Activated CD8-positive, alpha-beta memory T cell treated with anti-CD3 and anti-CD28 coated beads, Interleukin-2, amount 50 U/mL, for 1 hour (primary cell): ENCODE results near the gene ABCB11.

ENCODE experiments used
- DNase-seq: peaks from one replicate; pipeline ENCODE4 v3.0.0-alpha.2; 2020; ENCODE audit errors: extremely low read depth

ABCB11 gene

GRCh38 chr2:168974428-168974827 is 56.7 kb downstream of the ABCB11 start:
- no peak for DNase-seq

- no peak for DNase-seq
Measured at GRCh38 chr2:168971261-168971660, 59.9 kb downstream of the ABCB11 start.

GRCh38 chr2:168970711-168971233 is 60.4 kb downstream of the ABCB11 start:
- DNase-seq = no peak

- no peak for DNase-seq
Measured at GRCh38 chr2:168969865-168970264, 61.3 kb downstream of the ABCB11 start.

- DNase-seq = no peak
Measured at GRCh38 chr2:168968342-168968741, 62.8 kb downstream of the ABCB11 start.

GRCh38 chr2:168964251-168964807 is 66.8 kb downstream of the ABCB11 start:
- no peak for DNase-seq

- no peak for DNase-seq
Measured at GRCh38 chr2:168962636-168963035, 68.5 kb downstream of the ABCB11 start.

- DNase-seq = no peak
Measured at GRCh38 chr2:168961450-168962229, 69.5 kb downstream of the ABCB11 start.

- no peak for DNase-seq
Measured at GRCh38 chr2:168956392-168956791, 74.7 kb downstream of the ABCB11 start.

- DNase-seq = no peak
Measured at GRCh38 chr2:168955321-168955720, 75.8 kb downstream of the ABCB11 start.

GRCh38 chr2:168954256-168954655 is 76.9 kb downstream of the ABCB11 start:
- no peak for DNase-seq

GRCh38 chr2:168952424-168952823 is 78.7 kb downstream of the ABCB11 start:
- DNase-seq = no peak

- DNase-seq = no peak
Measured at GRCh38 chr2:168951871-168952270, 79.3 kb downstream of the ABCB11 start.

- no peak for DNase-seq
Measured at GRCh38 chr2:168949324-168949723, 81.8 kb downstream of the ABCB11 start.

GRCh38 chr2:168948621-168949212 is 82.4 kb downstream of the ABCB11 start:
- no peak for DNase-seq

- no peak for DNase-seq
Measured at GRCh38 chr2:168945508-168945907, 85.6 kb downstream of the ABCB11 start.

GRCh38 chr2:168944065-168944464 is 87.1 kb downstream of the ABCB11 start:
- no peak for DNase-seq

- no peak for DNase-seq
Measured at GRCh38 chr2:168941297-168941696, 89.8 kb downstream of the ABCB11 start.

- DNase-seq = no peak
Measured at GRCh38 chr2:168939918-168940317, 91.2 kb downstream of the ABCB11 start.

- DNase-seq = no peak
Measured at GRCh38 chr2:168939061-168939460, 92.1 kb downstream of the ABCB11 start.

- no peak for DNase-seq
Measured at GRCh38 chr2:168935810-168936581, 95.1 kb downstream of the ABCB11 start.

- no peak for DNase-seq
Measured at GRCh38 chr2:168934826-168935225, 96.3 kb downstream of the ABCB11 start.
